ENCODE data around the gene SDC3. TPM values are rescaled to one million over a fixed set of nuclear protein-coding genes. Genes with fewer than 3 reads are reported as not detected.
A peak's percentile ranks its signal among the peaks of the same experiment; 100 is the strongest.

SDC3 gene
- total RNA-seq, 1 donor from 2014 or later = 0.71 TPM

DNA sequence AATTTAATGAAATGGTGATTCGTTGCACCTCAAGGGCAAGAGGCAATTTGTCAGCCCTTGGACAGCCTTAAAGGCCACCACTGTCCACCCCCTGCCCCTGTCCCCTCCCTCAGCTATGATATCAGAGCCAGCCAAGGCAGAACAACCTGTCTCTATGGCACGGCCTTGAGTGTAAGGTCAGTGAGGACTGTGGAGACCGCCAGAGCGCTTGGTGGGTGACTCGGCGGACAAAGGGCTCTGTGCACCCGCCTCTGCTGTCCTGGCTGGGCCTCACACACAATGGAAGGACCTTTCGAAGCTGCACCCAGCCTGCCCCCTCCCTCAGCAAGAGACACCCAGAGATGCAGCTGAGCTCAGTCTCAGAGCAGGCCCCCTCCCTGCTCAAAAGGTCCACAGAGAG is 50.6 kb downstream of the SDC3 start:
- no peak for ATAC-seq (ENCODE audit: low read depth)
- TF ChIP-seq, protein P1, sequence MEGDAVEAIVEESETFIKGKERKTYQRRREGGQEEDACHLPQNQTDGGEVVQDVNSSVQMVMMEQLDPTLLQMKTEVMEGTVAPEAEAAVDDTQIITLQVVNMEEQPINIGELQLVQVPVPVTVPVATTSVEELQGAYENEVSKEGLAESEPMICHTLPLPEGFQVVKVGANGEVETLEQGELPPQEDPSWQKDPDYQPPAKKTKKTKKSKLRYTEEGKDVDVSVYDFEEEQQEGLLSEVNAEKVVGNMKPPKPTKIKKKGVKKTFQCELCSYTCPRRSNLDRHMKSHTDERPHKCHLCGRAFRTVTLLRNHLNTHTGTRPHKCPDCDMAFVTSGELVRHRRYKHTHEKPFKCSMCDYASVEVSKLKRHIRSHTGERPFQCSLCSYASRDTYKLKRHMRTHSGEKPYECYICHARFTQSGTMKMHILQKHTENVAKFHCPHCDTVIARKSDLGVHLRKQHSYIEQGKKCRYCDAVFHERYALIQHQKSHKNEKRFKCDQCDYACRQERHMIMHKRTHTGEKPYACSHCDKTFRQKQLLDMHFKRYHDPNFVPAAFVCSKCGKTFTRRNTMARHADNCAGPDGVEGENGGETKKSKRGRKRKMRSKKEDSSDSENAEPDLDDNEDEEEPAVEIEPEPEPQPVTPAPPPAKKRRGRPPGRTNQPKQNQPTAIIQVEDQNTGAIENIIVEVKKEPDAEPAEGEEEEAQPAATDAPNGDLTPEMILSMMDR (IDR thresholded peaks at IDR 0.05) = no peak
- peaks cover 2% of the 10 kb centered on the region for H3K4me1 Mint-ChIP-seq
- no peak overlapping the region for H3K4me3 Mint-ChIP-seq
- no peak for DNase-seq
- H3K36me3 Mint-ChIP-seq (ENCODE audit: low read depth) = no peaks in the 10 kb centered on the region
- ChIA-PET POLR2A (no interaction called here), CTCF (no interaction called here)
- H3K9me3 Mint-ChIP-seq = no peaks in the 10 kb centered on the region
- H3K27ac Mint-ChIP-seq = no peak overlapping the region
- peaks cover 42% of the 10 kb centered on the region for H3K27me3 Mint-ChIP-seq
- intact Hi-C loops (cut with micrococcal nuclease) = loop anchor here (5.0 kb wide), 1 partner anchor 41 kb away; no protein-coding TSS in a partner anchor

DNA sequence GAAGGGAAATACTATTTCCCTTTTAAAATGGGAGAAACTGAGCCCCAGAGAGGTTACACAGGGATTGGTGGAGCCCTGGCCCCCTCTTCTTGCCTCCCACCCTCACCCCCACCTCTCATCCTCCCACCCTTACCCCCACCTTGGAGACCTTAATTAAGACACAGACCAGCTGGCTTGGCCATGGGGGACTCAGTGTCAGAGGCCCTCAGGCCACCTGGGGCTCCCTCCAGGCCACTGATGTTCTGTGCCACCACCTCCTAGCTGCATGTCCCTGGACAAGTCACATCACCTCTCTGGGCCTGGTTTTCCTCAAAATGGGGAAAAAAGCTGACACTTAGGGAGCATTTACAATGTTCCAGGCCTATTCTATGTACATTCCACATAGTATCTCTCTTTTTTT is 51.5 kb downstream of the SDC3 start:
- intact Hi-C loops (cut with micrococcal nuclease) = loop anchor here (5.0 kb wide), 1 partner anchor 40 kb away; no protein-coding TSS in a partner anchor
- peaks cover 39% of the 10 kb centered on the region for H3K27me3 Mint-ChIP-seq
- H3K4me3 Mint-ChIP-seq = no peak overlapping the region
- ChIA-PET CTCF (no interaction called here), POLR2A (no interaction called here)
- H3K9me3 Mint-ChIP-seq = no peaks in the 10 kb centered on the region
- no peaks in the 10 kb centered on the region for H3K36me3 Mint-ChIP-seq (ENCODE audit: low read depth)
- no peak for ATAC-seq (ENCODE audit: low read depth)
- peaks cover 2% of the 10 kb centered on the region for H3K4me1 Mint-ChIP-seq
- TF ChIP-seq, protein P1 (IDR thresholded peaks at IDR 0.05) = no peak
- H3K27ac Mint-ChIP-seq = no peak overlapping the region
- no peak for DNase-seq

DNA sequence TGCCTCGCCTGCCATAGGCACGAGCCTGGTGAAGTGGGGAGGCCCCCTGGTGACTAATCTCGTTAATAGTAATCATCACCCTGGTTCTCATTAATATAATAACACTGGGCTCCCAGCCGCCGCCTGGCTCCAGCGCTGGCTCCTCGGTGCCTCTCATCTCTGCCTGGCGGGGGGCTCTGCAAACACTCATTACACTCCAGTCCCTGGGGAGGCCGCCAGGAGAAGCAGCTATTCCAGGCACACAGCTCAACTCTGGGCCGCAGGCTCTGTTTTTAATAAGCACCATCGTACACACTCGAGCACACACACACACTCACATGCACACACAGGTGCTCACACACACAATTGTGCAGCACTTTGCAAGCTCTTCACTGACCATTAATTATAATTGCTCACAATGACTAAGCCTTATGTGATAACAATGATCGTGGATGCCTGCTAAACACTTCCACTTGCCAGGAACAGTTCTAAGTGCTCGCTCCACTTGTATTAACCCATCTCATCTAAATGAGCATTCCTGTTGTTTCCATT is 52.2 kb downstream of the SDC3 start:
- ChIA-PET CTCF (no interaction called here), POLR2A (interaction anchor here (0.7 kb wide), 1 partner anchor 137 kb away, joined by 3 read pairs; no protein-coding TSS in a partner anchor)
- ATAC-seq (ENCODE audit: low read depth) (peak; percentile 34), DNase-seq (no peak)
- Mint-ChIP-seq H3K4me3 (no peak overlapping the region), H3K27ac (no peak overlapping the region), H3K36me3 (ENCODE audit: low read depth) (no peaks in the 10 kb centered on the region), H3K27me3 (peaks cover 39% of the 10 kb centered on the region), H3K9me3 (no peaks in the 10 kb centered on the region), H3K4me1 (peaks cover 2% of the 10 kb centered on the region)
- intact Hi-C loops (cut with micrococcal nuclease) = loop anchor here (5.0 kb wide), 1 partner anchor 39 kb away; no protein-coding TSS in a partner anchor
- TF ChIP-seq, protein P1 (IDR thresholded peaks at IDR 0.05) = no peak

DNA sequence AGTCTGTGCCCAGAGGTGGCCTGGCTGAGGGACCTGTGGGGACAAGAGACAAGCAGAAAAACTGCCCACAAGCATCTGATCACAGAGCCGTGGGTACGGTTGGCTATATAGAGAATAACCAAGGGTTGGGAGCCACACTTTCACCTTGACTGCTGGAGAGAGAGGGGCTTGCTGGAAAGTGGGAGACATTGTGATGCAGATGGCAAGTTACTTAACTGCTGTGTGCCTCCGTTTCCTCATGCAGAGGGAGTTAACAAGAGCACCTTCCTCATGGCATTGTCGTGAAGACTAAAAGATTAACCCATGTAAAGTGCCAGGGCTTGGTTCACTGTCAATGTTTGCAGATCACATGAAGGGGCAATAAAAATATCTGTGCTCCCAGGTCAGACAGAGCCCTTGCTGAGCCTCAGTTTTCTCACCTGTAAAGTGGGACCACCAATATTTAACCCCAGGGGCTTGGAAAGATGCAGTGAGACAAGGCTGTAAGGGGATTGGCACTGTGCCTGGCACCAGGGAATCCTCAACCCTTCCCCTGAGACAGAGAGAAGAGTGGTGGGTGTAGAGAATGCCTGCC is 52.8 kb downstream of the SDC3 start:
- intact Hi-C loops (cut with micrococcal nuclease) = loop anchor here (2.0 to 5.0 kb wide), 2 partner anchors 38 to 53 kb away; partner anchors contain the start of gene SDC3
- ChIA-PET CTCF (interaction anchor here (2.6 kb wide), 1 partner anchor 54 kb away, joined by 13 read pairs; no protein-coding TSS in a partner anchor), POLR2A (interaction anchor here (0.7 kb wide), 1 partner anchor 136 kb away, joined by 3 read pairs; no protein-coding TSS in a partner anchor)
- Mint-ChIP-seq H3K36me3 (ENCODE audit: low read depth) (no peaks in the 10 kb centered on the region), H3K4me3 (no peak overlapping the region), H3K9me3 (no peaks in the 10 kb centered on the region), H3K27ac (no peak overlapping the region), H3K4me1 (peaks cover 2% of the 10 kb centered on the region), H3K27me3 (peaks cover 36% of the 10 kb centered on the region)
- DNase-seq (no peak), ATAC-seq (ENCODE audit: low read depth) (no peak)
- TF ChIP-seq, protein P1 (IDR thresholded peaks at IDR 0.05) = no peak

DNA sequence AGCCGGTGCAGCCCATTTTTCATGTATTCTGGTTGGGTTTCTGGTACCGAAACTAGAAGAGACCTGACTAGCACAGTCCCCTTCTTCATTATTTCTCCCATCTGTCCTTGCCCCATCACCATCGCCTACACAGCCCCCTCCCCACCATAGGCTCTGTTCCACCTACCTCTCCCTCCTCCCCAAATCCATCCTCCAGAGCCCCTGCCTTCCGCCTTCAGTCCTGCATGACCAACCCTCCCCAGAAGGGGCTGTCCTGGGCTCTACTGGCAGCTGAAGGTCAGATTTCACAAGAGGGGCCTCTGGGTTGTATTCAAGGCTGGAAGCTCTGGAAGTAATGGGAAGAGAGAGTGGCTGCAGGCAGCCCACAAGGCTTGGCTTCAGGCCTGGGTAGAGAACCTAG is 55.2 kb downstream of the SDC3 start:
- no peaks in the 10 kb centered on the region for H3K36me3 Mint-ChIP-seq (ENCODE audit: low read depth)
- TF ChIP-seq, protein P1 (IDR thresholded peaks at IDR 0.05) = no peak
- ATAC-seq (ENCODE audit: low read depth) (no peak), DNase-seq (no peak)
- H3K4me1 Mint-ChIP-seq = peaks cover 2% of the 10 kb centered on the region
- no peaks in the 10 kb centered on the region for H3K9me3 Mint-ChIP-seq
- ChIA-PET POLR2A (interaction anchor here (0.5 to 0.8 kb wide), 2 partner anchors 57 to 58 kb away, joined by 3 to 8 read pairs; no protein-coding TSS in a partner anchor), CTCF (interaction anchor here (0.9 to 2.6 kb wide), 3 partner anchors 52 to 75 kb away, joined by 3 to 13 read pairs (median 4); no protein-coding TSS in a partner anchor)
- H3K27ac Mint-ChIP-seq = no peak overlapping the region
- H3K27me3 Mint-ChIP-seq = peaks cover 34% of the 10 kb centered on the region
- H3K4me3 Mint-ChIP-seq = no peak overlapping the region
- intact Hi-C loops (cut with micrococcal nuclease) = no loop called here

Measured in activated B cell treated with CpG ODN at 0.5 μM for 24 hours (primary cell).